NB4 (cell line): ENCODE measurements around the gene HTRA3.
A peak's percentile ranks its signal among the peaks of the same experiment; 100 is the strongest.

Experiments used
- DNase-seq: peaks from one replicate; pipeline ENCODE4 v3.0.0; 2010; ENCODE audit warnings: low read depth
- H3K4me3 ChIP-seq: one replicate; pipeline ENCODE4 v1.5.1; 2011; ENCODE audit warnings: mild to moderate bottlenecking, low read depth, low read length, moderate library complexity
- CTCF ChIP-seq: IDR thresholded peaks from one replicate; pipeline ENCODE4 v1.5.1; 2012; ENCODE audit warnings: low read depth, low read length
- MAX ChIP-seq: IDR thresholded peaks from 2 replicates; pipeline ENCODE4 v1.6.1; 2011; ENCODE audit warnings: low read depth, low read length
- MYC ChIP-seq: IDR thresholded peaks from 2 replicates; pipeline ENCODE4 v1.6.1; 2011; ENCODE audit warnings: low read depth, low read length
- POLR2A ChIP-seq: IDR thresholded peaks from 2 replicates; pipeline ENCODE4 v1.6.1; 2011; ENCODE audit warnings: mild to moderate bottlenecking; ENCODE audit not compliant: insufficient read length; ENCODE audit errors: extremely low read depth

Gene HTRA3

GRCh38 chr4:8250637-8251036, 18.9 kb upstream of the HTRA3 start:
- DNase-seq, result no peak
- H3K4me3 ChIP-seq, result no peak overlapping the region
- TF ChIP-seq MYC (no peak), MAX (no peak), POLR2A (no peak), CTCF (no peak)

GRCh38 chr4:8251110-8251883, 18.3 kb upstream of the HTRA3 start:
- DNase-seq, result no peak
- H3K4me3 ChIP-seq, result no peak overlapping the region
- TF ChIP-seq MYC (no peak), CTCF (no peak), POLR2A (no peak), MAX (no peak)

GRCh38 chr4:8252301-8253173, 17.0 kb upstream of the HTRA3 start:
- peak; percentile 89 for DNase-seq
- TF ChIP-seq MYC (peak; percentile 41; the same call in 1 of the 2 replicates), POLR2A (no peak), CTCF (no peak)
- no peak overlapping the region for H3K4me3 ChIP-seq

- TF ChIP-seq MAX, result no peak
- no peak for TF ChIP-seq CTCF
- TF ChIP-seq POLR2A, result no peak
- no peak for TF ChIP-seq MYC
- H3K4me3 ChIP-seq, result no peak overlapping the region
- DNase-seq, result no peak
These were observed 15.5 kb upstream of the HTRA3 start for GRCh38 chr4:8254076-8254475.

GRCh38 chr4:8255698-8256441, 13.7 kb upstream of the HTRA3 start:
- TF ChIP-seq POLR2A (no peak), CTCF (no peak), MAX (no peak), MYC (no peak)
- DNase-seq, result no peak
- no peak overlapping the region for H3K4me3 ChIP-seq
